ENCODE measurements around the gene NKX2-4. TPM values are rescaled to one million over a fixed set of nuclear protein-coding genes. Genes with fewer than 3 reads are reported as not detected.

NKX2-4 gene
- total and polyA plus RNA-seq, 2 of the 4 experiments (the other 2 are of a cell fraction) = not detected

DNA sequence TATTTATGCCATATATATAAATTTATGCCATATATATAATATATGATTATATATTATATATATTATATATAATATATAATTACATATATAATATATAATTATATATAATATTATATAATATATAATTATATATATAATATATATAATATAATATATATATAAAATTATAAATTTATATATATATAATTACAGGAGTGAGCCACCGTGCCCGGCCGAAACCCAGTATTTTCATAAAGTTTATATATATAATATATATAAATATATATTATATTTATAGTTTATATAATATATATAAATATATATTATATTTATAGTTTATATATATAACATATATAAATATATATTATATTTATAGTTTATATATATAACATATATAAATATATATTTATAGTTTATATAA lies 31.6 kb downstream of the NKX2-4 start:
- Histone ChIP-seq H3K27me3 (ENCODE audit: control insufficient read depth, insufficient read depth, low read length) (no peaks in the 10 kb centered on the region), H3K36me3 (ENCODE audit: control insufficient read depth, insufficient read depth, low read length) (peaks cover 21% of the 10 kb centered on the region), H3K4me3 (ENCODE audit: insufficient read depth, low read depth, low read length) (no peak overlapping the region), H4K91ac (ENCODE audit: insufficient read depth, low read depth, low read length) (no peak overlapping the region), H3K27ac (ENCODE audit: insufficient read depth, low read length) (no peak overlapping the region), H3K9ac (ENCODE audit: low read depth, low read length) (no peak overlapping the region), H3K56ac (ENCODE audit: extremely low read depth, insufficient read depth, low read length) (no peak overlapping the region), H4K8ac (ENCODE audit: low read depth in 2 of 2, low read length in 2 of 2) (no peak overlapping the region), H2AFZ (replicated peaks; ENCODE audit: low read length, poor library complexity) (no peak overlapping the region), H3K9me3 (ENCODE audit: control insufficient read depth, insufficient read depth, low read length) (no peaks in the 10 kb centered on the region), H3K9me1 (ENCODE audit: insufficient read depth, low read length) (peaks cover 11% of the 10 kb centered on the region), H3K18ac (ENCODE audit: low read depth, low read length) (no peak overlapping the region), H3K14ac (replicated peaks; ENCODE audit: low read depth, low read length) (no peak overlapping the region), H2BK120ac (ENCODE audit: low read depth, low read length) (no peak overlapping the region), H3K4me1 (ENCODE audit: control insufficient read depth, insufficient read depth, low read length) (no peaks in the 10 kb centered on the region), H4K5ac (ENCODE audit: low read depth, low read length) (no peak overlapping the region), H2AK5ac (ENCODE audit: low read depth, low read length) (no peak overlapping the region), H2BK20ac (ENCODE audit: low read depth, low read length) (no peak overlapping the region), H4K20me1 (ENCODE audit: insufficient read depth, low read length) (peaks cover 5% of the 10 kb centered on the region; the same call in 1 of the 2 replicates), H2BK15ac (ENCODE audit: low read depth, low read length) (no peak overlapping the region), H3K4ac (ENCODE audit: low read depth, low read length) (no peak overlapping the region), H3K4me2 (ENCODE audit: low read depth, low read length) (no peak overlapping the region), H3K23ac (ENCODE audit: low read depth, low read length) (no peak overlapping the region), H3K79me1 (ENCODE audit: low read depth in 1 of 2, low read length in 2 of 2) (peaks cover 24 to 26% of the 10 kb centered on the region in 2 experiments), H2BK5ac (ENCODE audit: low read depth, low read length, poor library complexity, severe bottlenecking) (no peak overlapping the region), H2AK9ac (replicated peaks; ENCODE audit: low read depth, low read length, poor library complexity) (no peak overlapping the region)
- WGBS, 2 experiments (ENCODE audit: extremely low coverage in 2 of 2, insufficient read length in 1 of 2) = no CpG with 5 or more reads among the region's 3 CpGs
- intact Hi-C loops (cut with micrococcal nuclease) (loop anchor here (5.0 kb wide), 1 partner anchor 128 kb away; no protein-coding TSS in a partner anchor), in situ Hi-C loops (cut with MboI; ENCODE audit: low sequenced_read_pairs) (no loop called here), dilution Hi-C loops (cut with HindIII; ENCODE audit: low sequenced_read_pairs, unreplicated experiment) (no loop called here)
- ATAC-seq (ENCODE audit: low read depth) (no peak), DNase-seq (no peak)
- CTCF ChIA-PET = no interaction called here
- POLR2A ChIA-PET (ENCODE audit: unreplicated experiment) = no interaction called here
- BruUV-seq (replicated peaks) = no TSS peak
- TF ChIP-seq, protein P1, sequence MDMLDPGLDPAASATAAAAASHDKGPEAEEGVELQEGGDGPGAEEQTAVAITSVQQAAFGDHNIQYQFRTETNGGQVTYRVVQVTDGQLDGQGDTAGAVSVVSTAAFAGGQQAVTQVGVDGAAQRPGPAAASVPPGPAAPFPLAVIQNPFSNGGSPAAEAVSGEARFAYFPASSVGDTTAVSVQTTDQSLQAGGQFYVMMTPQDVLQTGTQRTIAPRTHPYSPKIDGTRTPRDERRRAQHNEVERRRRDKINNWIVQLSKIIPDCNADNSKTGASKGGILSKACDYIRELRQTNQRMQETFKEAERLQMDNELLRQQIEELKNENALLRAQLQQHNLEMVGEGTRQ (IDR thresholded peaks at IDR 0.05; ENCODE audit: low read depth, low read length) = no peak
- TF ChIP-seq MAFK (IDR thresholded peaks at IDR 0.05; ENCODE audit: low read depth, low read length) (no peak), RAD21 (IDR thresholded peaks at IDR 0.05; ENCODE audit: low read length) (no peak), NFE2L2 (IDR thresholded peaks at IDR 0.05; ENCODE audit: low read depth, low read length) (no peak), CHD1 (IDR thresholded peaks at IDR 0.05; ENCODE audit: low read depth, low read length) (no peak), POLR2A (IDR thresholded peaks at IDR 0.05; ENCODE audit: low read depth, low read length) (no peak), MAZ (IDR thresholded peaks at IDR 0.05; ENCODE audit: borderline replicate concordance, low read depth, low read length) (no peak), CEBPB (IDR thresholded peaks at IDR 0.05; ENCODE audit: low read depth, low read length) (no peak), BHLHE40 (IDR thresholded peaks at IDR 0.05; ENCODE audit: low read depth, low read length) (no peak), FOS (IDR thresholded peaks at IDR 0.05; ENCODE audit: low read depth, low read length) (no peak), RCOR1 (IDR thresholded peaks at IDR 0.05; ENCODE audit: insufficient replicate concordance, low read length) (no peak), RFX5 (IDR thresholded peaks at IDR 0.05; ENCODE audit: low read depth, low read length) (no peak), MXI1 (IDR thresholded peaks at IDR 0.05; ENCODE audit: borderline replicate concordance, low read depth, low read length) (no peak)
- TF ChIP-seq, protein P2, sequence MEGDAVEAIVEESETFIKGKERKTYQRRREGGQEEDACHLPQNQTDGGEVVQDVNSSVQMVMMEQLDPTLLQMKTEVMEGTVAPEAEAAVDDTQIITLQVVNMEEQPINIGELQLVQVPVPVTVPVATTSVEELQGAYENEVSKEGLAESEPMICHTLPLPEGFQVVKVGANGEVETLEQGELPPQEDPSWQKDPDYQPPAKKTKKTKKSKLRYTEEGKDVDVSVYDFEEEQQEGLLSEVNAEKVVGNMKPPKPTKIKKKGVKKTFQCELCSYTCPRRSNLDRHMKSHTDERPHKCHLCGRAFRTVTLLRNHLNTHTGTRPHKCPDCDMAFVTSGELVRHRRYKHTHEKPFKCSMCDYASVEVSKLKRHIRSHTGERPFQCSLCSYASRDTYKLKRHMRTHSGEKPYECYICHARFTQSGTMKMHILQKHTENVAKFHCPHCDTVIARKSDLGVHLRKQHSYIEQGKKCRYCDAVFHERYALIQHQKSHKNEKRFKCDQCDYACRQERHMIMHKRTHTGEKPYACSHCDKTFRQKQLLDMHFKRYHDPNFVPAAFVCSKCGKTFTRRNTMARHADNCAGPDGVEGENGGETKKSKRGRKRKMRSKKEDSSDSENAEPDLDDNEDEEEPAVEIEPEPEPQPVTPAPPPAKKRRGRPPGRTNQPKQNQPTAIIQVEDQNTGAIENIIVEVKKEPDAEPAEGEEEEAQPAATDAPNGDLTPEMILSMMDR (conservative IDR thresholded peaks at IDR 0.05; ENCODE audit: low read depth, low read length) = no peak
- TF ChIP-seq, protein P3, sequence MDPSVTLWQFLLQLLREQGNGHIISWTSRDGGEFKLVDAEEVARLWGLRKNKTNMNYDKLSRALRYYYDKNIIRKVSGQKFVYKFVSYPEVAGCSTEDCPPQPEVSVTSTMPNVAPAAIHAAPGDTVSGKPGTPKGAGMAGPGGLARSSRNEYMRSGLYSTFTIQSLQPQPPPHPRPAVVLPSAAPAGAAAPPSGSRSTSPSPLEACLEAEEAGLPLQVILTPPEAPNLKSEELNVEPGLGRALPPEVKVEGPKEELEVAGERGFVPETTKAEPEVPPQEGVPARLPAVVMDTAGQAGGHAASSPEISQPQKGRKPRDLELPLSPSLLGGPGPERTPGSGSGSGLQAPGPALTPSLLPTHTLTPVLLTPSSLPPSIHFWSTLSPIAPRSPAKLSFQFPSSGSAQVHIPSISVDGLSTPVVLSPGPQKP (IDR thresholded peaks at IDR 0.05; ENCODE audit: borderline replicate concordance, low read depth, low read length) = no peak

Measured in IMR-90 (cell line).